ENCODE results near the gene ZNF436. TPM values are rescaled to one million over a fixed set of nuclear protein-coding genes. Genes with fewer than 3 reads are reported as not detected.

Gene ZNF436
- total and polyA plus RNA-seq, 2 experiments from 2014 or later: 0.23 to 1.0 TPM

- no peak for TF ChIP-seq ZNF462 (CRISPR knock-in tag; IDR thresholded peaks at IDR 0.05)
These were observed 888 bp downstream of the ZNF436 start (continued) for GRCh38 chr1:23368562-23369334.

DNA sequence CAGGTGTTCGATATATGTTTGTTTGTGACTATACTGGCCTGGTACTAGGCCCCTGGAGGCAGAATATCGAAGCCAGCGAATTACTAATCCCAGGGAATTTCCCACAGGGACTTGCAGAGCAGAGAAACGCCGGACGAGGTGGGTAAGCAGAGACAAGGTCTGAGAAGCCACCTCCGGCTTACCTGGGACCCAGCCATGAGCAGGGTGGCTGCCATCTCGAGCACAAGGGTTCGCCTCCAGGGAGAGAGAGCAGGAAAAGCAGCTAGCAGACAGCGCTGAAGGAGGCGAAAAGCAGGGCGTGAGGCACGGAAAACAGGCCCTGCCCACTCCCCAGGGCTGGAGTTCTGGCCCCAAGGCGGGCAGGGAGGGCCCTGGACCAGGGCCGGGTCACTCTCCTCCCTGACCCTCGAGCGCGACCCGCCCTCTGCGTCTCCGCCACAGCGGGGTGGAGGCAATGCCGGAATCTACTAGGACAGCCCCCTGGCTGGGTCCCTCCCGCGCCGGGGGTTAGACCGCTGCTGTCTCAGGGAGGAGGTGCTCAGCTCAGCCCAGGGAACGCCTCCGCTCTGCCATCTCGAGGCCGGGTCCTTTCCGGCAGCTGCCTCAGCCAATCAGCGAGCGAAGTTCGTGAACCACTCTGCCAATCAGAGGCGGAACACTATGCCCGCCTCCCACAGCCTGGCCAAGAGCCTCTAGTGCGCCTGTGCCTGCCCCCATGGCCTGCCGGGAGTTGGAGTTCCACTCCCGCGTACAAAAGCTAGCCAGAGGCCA, 1.7 kb downstream of the ZNF436 start:
- no peak overlapping the region for H3K27ac ChIP-seq (ENCODE audit: low read depth)
- DNase-seq (ENCODE audit: low spot score) (peak; percentile 99), ATAC-seq (peak; percentile 88)
- no peaks in the 10 kb centered on the region for H3K79me2 ChIP-seq (replicated peaks; ENCODE audit: insufficient read depth)
- peak overlapping the region; percentile 98 for H3K4me2 ChIP-seq
- H3K9me3 Mint-ChIP-seq: peaks cover 28% of the 10 kb centered on the region
- H3K4me3 Mint-ChIP-seq: peak overlapping the region; percentile 89
- peak overlapping the region; percentile 99 for H2AFZ ChIP-seq
- peak overlapping the region; percentile 93 for H3K4me3 ChIP-seq
- H3K27me3 Mint-ChIP-seq (ENCODE audit: insufficient read depth, low read depth, poor library complexity): peaks cover 95% of the 10 kb centered on the region
- peaks cover 90% of the 10 kb centered on the region for H3K27me3 ChIP-seq (ENCODE audit: insufficient read depth)
- 0 out of 2 replicates have a peak, but pooled peaks cover 6% of the 10 kb centered on the region for H3K36me3 ChIP-seq (ENCODE audit: insufficient read depth)
- no peaks in the 10 kb centered on the region for H3K9me2 ChIP-seq (ENCODE audit: insufficient read depth)
- peak overlapping the region; percentile 95 for H3K27ac Mint-ChIP-seq
- H3K4me1 ChIP-seq (ENCODE audit: insufficient read depth): peaks cover 18% of the 10 kb centered on the region
- H3F3A ChIP-seq (replicated peaks; ENCODE audit: low read depth): peaks cover 20% of the 10 kb centered on the region; the same call in 1 of the 2 replicates
- peaks cover 34% of the 10 kb centered on the region for H4K20me1 ChIP-seq (replicated peaks; ENCODE audit: insufficient read depth)
- peaks cover 17% of the 10 kb centered on the region for H3K36me3 Mint-ChIP-seq (ENCODE audit: low read depth)
- peaks cover 29% of the 10 kb centered on the region for H3K4me1 Mint-ChIP-seq
- no peak for TF ChIP-seq JUNB (IDR thresholded peaks at IDR 0.05; ENCODE audit: unreplicated experiment)
- peak; percentile 41; the same call in 1 of the 2 replicates for TF ChIP-seq ETS1 (IDR thresholded peaks at IDR 0.05)
- no peak for TF ChIP-seq ZNF462 (CRISPR knock-in tag; IDR thresholded peaks at IDR 0.05)
- TF ChIP-seq EZH2 (IDR thresholded peaks at IDR 0.05; ENCODE audit: low read depth, unreplicated experiment): no peak
- peak; percentile 37 for TF ChIP-seq POLR2AphosphoS5 (IDR thresholded peaks at IDR 0.05; ENCODE audit: low read depth)

Measured in GM23338 (cell line).